Thyroid gland (tissue), 4 donors: ENCODE data around the gene CRABP2. TPM values are rescaled to one million over a fixed set of nuclear protein-coding genes. Genes with fewer than 3 reads are reported as not detected.
A peak's percentile ranks its signal among the peaks of the same experiment; 100 is the strongest.

Source experiments
- DNase-seq, 2 donors: peaks; one replicate each; pipeline ENCODE4 v3.0.0-alpha.2; 2019
- H3K27ac ChIP-seq, 3 donors: fragments of 200-600 bp; sonication (generic); 1 replicate in 2 of 3; 2 replicates in 1 of 3; pipeline ENCODE4 v1.5.1; 2016 to 2019; ENCODE audit warnings: mild to moderate bottlenecking in 1 of 3, moderate library complexity in 1 of 3
- H3K27me3 ChIP-seq: fragments of 200-600 bp; sonication (generic); one replicate; pipeline ENCODE4 v1.5.1; 2019
- H3K36me3 ChIP-seq, 2 donors: fragments of 200-600 bp; sonication (generic); one replicate each; pipeline ENCODE4 v1.5.1; 2016 to 2019
- H3K4me1 ChIP-seq, 2 donors: fragments of 200-600 bp; sonication (generic); one replicate each; pipeline ENCODE4 v1.5.1; 2017 to 2019
- H3K4me3 ChIP-seq, 3 donors: fragments of 200-600 bp; sonication (generic); replicated peaks in 1 of 3; 1 replicate in 2 of 3; 2 replicates in 1 of 3; pipeline ENCODE4 v1.5.1; 2016; ENCODE audit warnings: mild to moderate bottlenecking in 1 of 3
- H3K9me3 ChIP-seq: fragments of 200-600 bp; sonication (generic); one replicate; pipeline ENCODE4 v1.5.1; 2017
- POLR2A ChIP-seq, 2 donors: fragments of 450-650 bp; IDR thresholded peaks; one replicate each; pipeline ENCODE4 v1.6.1; 2017; ENCODE audit warnings: antibody characterized with exemption in 2 of 2, mild to moderate bottlenecking in 2 of 2, moderate library complexity in 1 of 2
- WGBS, 2 donors: methylation state at CpG; one replicate each; pipeline ENCODE4 v1.1.5; 2017; 5-methylcytosine and 5-hydroxymethylcytosine counted together
- intact Hi-C: fragments of 100-400 bp; cut with DNase I; formaldehyde crosslinking; loops from one replicate; pipeline ENCODE4 v1.15.1; 2023
- total RNA-seq, 4 donors: library from RNA; depleted of rRNA; stranded (reverse); fragments of >200 nt; gene quantifications; one replicate each; pipeline ENCODE4 v1.2.3, GENCODE V29; 2016
- TF ChIP-seq, protein P1 (sequence below), 6 experiments: fragments of 200-600 bp in 3 of 6; fragments of 450-650 bp in 3 of 6; sonication (generic) in 3 of 6; IDR thresholded peaks; one replicate each; pipeline ENCODE4 v1.5.1; 2016 to 2019; ENCODE audit warnings: antibody characterized with exemption in 6 of 6, mild to moderate bottlenecking in 2 of 6, inconsistent platforms in 1 of 6, moderate library complexity in 1 of 6

Gene CRABP2
- total RNA-seq, 4 donors from 2014 or later: 3.0 to 15.3 (median 4.5) TPM; not detected in 1

DNA sequence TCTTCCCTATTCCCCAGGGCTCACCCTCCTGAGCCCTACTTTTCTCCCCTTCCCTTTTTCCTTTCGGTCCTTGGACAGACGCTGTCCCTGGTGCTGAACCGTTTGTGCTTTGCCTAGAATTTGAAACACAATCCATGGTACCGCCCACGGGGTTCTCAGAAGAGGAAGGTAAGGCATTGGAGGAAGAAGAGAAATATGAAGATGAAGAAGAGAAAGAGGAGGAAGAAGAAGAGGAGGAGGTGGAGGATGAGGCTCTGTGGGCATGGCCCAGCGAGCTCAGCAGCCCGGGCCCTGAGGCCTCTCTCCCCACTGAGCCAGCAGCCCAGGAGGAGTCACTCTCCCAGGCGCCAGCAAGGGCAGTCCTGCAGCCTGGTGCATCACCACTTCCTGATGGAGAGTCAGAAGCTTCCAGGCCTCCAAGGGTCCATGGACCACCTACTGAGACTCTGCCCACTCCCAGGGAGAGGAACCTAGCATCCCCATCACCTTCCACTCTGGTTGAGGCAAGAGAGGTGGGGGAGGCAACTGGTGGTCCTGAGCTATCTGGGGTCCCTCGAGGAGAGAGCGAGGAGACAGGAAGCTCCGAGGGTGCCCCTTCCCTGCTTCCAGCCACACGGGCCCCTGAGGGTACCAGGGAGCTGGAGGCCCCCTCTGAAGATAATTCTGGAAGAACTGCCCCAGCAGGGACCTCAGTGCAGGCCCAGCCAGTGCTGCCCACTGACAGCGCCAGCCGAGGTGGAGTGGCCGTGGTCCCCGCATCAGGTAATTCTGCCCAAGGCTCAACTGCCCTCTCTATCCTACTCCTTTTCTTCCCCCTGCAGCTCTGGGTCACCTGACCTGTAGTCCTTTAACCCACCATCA is 53.0 kb downstream of the CRABP2 start:
- Histone ChIP-seq H3K9me3 (no peaks in the 10 kb centered on the region), H3K27ac (no peak overlapping the region), H3K27me3 (no peaks in the 10 kb centered on the region), H3K4me3 (no peak overlapping the region), H3K4me1 (peaks cover 4 to 10% of the 10 kb centered on the region in 2 donors), H3K36me3 (no peaks in the 10 kb centered on the region)
- WGBS, 2 donors: 42 to 43% methylated on average over 12 to 14 of the region's 16 CpGs
- TF ChIP-seq, protein P1, sequence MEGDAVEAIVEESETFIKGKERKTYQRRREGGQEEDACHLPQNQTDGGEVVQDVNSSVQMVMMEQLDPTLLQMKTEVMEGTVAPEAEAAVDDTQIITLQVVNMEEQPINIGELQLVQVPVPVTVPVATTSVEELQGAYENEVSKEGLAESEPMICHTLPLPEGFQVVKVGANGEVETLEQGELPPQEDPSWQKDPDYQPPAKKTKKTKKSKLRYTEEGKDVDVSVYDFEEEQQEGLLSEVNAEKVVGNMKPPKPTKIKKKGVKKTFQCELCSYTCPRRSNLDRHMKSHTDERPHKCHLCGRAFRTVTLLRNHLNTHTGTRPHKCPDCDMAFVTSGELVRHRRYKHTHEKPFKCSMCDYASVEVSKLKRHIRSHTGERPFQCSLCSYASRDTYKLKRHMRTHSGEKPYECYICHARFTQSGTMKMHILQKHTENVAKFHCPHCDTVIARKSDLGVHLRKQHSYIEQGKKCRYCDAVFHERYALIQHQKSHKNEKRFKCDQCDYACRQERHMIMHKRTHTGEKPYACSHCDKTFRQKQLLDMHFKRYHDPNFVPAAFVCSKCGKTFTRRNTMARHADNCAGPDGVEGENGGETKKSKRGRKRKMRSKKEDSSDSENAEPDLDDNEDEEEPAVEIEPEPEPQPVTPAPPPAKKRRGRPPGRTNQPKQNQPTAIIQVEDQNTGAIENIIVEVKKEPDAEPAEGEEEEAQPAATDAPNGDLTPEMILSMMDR (IDR thresholded peaks at IDR 0.05): no peak
- no peak for TF ChIP-seq POLR2A (IDR thresholded peaks at IDR 0.05)
- DNase-seq: peak in 1 of 2 donors; percentile 48
- intact Hi-C loops: no loop called here

Other genes with a start within 250 kb of the CRABP2 start
- 10 to 100 TPM; 26.4 to 80.6 (median 32.0) TPM for gene MEF2D, start 204.8 kb downstream of the CRABP2 start, total RNA-seq
- 1 to 10 TPM in 1 of 4 donors, under 1 TPM in 3; 0.15 to 1.4 (median 0.50) TPM for gene IQGAP3, start 133.0 kb downstream of the CRABP2 start, total RNA-seq
- under 1 TPM in 2 of 4 donors, not detected in 2; 0.27 to 0.67 TPM for gene TTC24, start 125.9 kb downstream of the CRABP2 start, total RNA-seq
- gene NAXE, start 113.8 kb downstream of the CRABP2 start, total RNA-seq: 100 to 1,000 TPM in 3 of 4 donors, 10 to 100 TPM in 1; 69.1 to 176 (median 117) TPM
- 10 to 100 TPM; 14.1 to 49.2 (median 24.5) TPM for gene GPATCH4, start 104.1 kb downstream of the CRABP2 start, total RNA-seq
- under 1 TPM in 1 of 4 donors, not detected in 3; 0.79 TPM for gene HAPLN2, start 86.2 kb downstream of the CRABP2 start, total RNA-seq
- 1 to 10 TPM in 1 of 4 donors, under 1 TPM in 1, not detected in 2; 0.54 to 1.1 TPM for gene BCAN, start 63.5 kb downstream of the CRABP2 start, total RNA-seq
- gene NES, start 28.2 kb downstream of the CRABP2 start, total RNA-seq: 10 to 100 TPM in 2 of 4 donors, 1 to 10 TPM in 2; 4.3 to 10.4 (median 9.0) TPM
- gene METTL25B, start 22.9 kb upstream of the CRABP2 start, total RNA-seq: 10 to 100 TPM; 15.5 to 33.4 (median 25.3) TPM
- 10 to 100 TPM; 13.6 to 34.9 (median 18.2) TPM for gene ISG20L2, start 23.2 kb upstream of the CRABP2 start, total RNA-seq
- gene MRPL24, start 35.5 kb upstream of the CRABP2 start, total RNA-seq: 10 to 100 TPM; 22.9 to 55.6 (median 35.9) TPM
- gene HDGF, start 46.1 kb upstream of the CRABP2 start, total RNA-seq: 100 to 1,000 TPM; 147 to 162 (median 148) TPM
- gene PRCC, start 62.0 kb upstream of the CRABP2 start, total RNA-seq: 10 to 100 TPM; 34.8 to 57.9 (median 43.6) TPM
- 1 to 10 TPM; 1.2 to 3.3 (median 2.0) TPM for gene SH2D2A, start 111.3 kb upstream of the CRABP2 start, total RNA-seq
- gene INSRR, start 153.5 kb upstream of the CRABP2 start, total RNA-seq: not detected
- gene NTRK1, start 155.3 kb upstream of the CRABP2 start, total RNA-seq: 1 to 10 TPM in 1 of 4 donors, under 1 TPM in 3; 0.11 to 1.2 (median 0.63) TPM
- 10 to 100 TPM; 11.2 to 21.9 (median 14.4) TPM for gene PEAR1, start 188.1 kb upstream of the CRABP2 start, total RNA-seq
- not detected for gene LRRC71, start 215.0 kb upstream of the CRABP2 start, total RNA-seq